RWPE2 (cell line): Measurements from ENCODE around the gene HAUS7.

Experiments
- ATAC-seq: fragments of 200-7000 bp; cut with Tn5 transposase; 3 replicates; pipeline ENCODE4 v1.9.1; 2021; ENCODE audit warnings: low read depth
- DNase-seq: peaks from one replicate; pipeline ENCODE4 v3.0.0-alpha.2; 2020; ENCODE audit warnings: low spot score
- H3K27ac ChIP-seq: fragments of 450-650 bp; 2 replicates; pipeline ENCODE4 v1.5.1; 2017; ENCODE audit warnings: mild to moderate bottlenecking; ENCODE audit not compliant: poor library complexity, severe bottlenecking
- H3K27me3 ChIP-seq: fragments of 250-450 bp; sonication (Bioruptor Pico); 2 replicates; pipeline ENCODE4 v1.5.1; 2021; ENCODE audit warnings: mild to moderate bottlenecking, moderate library complexity; ENCODE audit not compliant: insufficient read depth, poor library complexity, severe bottlenecking
- H3K36me3 ChIP-seq: fragments of 250-450 bp; sonication (Bioruptor Pico); 2 replicates; pipeline ENCODE4 v1.5.1; 2020; ENCODE audit warnings: low read depth, mild to moderate bottlenecking, moderate library complexity
- H3K4me1 ChIP-seq: fragments of 250-450 bp; sonication (Bioruptor Pico); 2 replicates; pipeline ENCODE4 v1.5.1; 2021; ENCODE audit warnings: mild to moderate bottlenecking, moderate library complexity; ENCODE audit not compliant: insufficient read depth, poor library complexity, severe bottlenecking
- H3K4me3 ChIP-seq: fragments of 250-450 bp; sonication (Bioruptor Pico); 2 replicates; pipeline ENCODE4 v1.5.1; 2021; ENCODE audit warnings: mild to moderate bottlenecking, moderate library complexity; ENCODE audit not compliant: severe bottlenecking
- H3K9me3 ChIP-seq: fragments of 250-450 bp; sonication (Bioruptor Pico); 2 replicates; pipeline ENCODE4 v1.5.1; 2021; ENCODE audit warnings: mild to moderate bottlenecking, moderate library complexity; ENCODE audit not compliant: severe bottlenecking
- CTCF ChIP-seq: fragments of 450-650 bp; IDR thresholded peaks from one replicate; pipeline ENCODE4 v1.5.1; 2017; ENCODE audit warnings: mild to moderate bottlenecking, moderate library complexity; ENCODE audit not compliant: poor library complexity, severe bottlenecking

HAUS7 gene

DNA sequence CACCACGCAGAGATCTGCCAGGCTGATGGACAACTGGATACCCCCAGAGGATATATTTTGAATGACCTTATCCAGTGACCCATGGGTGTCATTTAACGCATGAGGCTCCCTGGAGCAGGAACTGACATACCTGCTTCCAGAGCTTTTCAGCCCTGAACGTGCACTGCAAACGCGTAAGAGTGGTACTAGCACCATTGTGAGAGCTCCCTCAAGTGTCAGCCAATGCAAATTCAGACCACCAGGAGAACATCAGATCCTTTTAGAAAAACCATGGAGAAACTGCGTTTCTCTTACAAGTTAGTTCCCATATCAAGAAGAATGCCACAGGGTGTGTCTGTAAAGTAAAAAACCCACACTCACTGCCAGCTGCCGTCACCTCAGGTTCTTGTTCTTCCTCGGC is 31.8 kb downstream of the HAUS7 start:
- Histone ChIP-seq H3K27ac (no peak overlapping the region), H3K4me3 (no peak overlapping the region), H3K27me3 (no peaks in the 10 kb centered on the region), H3K36me3 (no peaks in the 10 kb centered on the region), H3K4me1 (peaks cover 12% of the 10 kb centered on the region), H3K9me3 (no peaks in the 10 kb centered on the region)
- peak; percentile 19 for TF ChIP-seq CTCF
- ATAC-seq (no peak), DNase-seq (no peak)

- DNase-seq (no peak), ATAC-seq (no peak)
- Histone ChIP-seq H3K4me1 (no peaks in the 10 kb centered on the region), H3K27me3 (no peaks in the 10 kb centered on the region), H3K27ac (no peak overlapping the region), H3K9me3 (no peaks in the 10 kb centered on the region), H3K4me3 (no peak overlapping the region), H3K36me3 (no peaks in the 10 kb centered on the region)
- no peak for TF ChIP-seq CTCF
These were observed 34.5 kb downstream of the HAUS7 start for GRCh38 chrX:153435845-153436244.

- H3K36me3 ChIP-seq = no peaks in the 10 kb centered on the region
- TF ChIP-seq CTCF = no peak
- ATAC-seq (no peak), DNase-seq (no peak)
- no peaks in the 10 kb centered on the region for H3K4me1 ChIP-seq
- no peak overlapping the region for H3K27ac ChIP-seq
- no peaks in the 10 kb centered on the region for H3K9me3 ChIP-seq
- no peak overlapping the region for H3K4me3 ChIP-seq
- no peaks in the 10 kb centered on the region for H3K27me3 ChIP-seq
These were observed 35.6 kb downstream of the HAUS7 start for GRCh38 chrX:153434801-153435200.

GRCh38 chrX:153433781-153434285 is 36.5 kb downstream of the HAUS7 start:
- ATAC-seq (no peak), DNase-seq (no peak)
- Histone ChIP-seq H3K36me3 (no peaks in the 10 kb centered on the region), H3K27ac (no peak overlapping the region), H3K4me3 (no peak overlapping the region), H3K4me1 (no peaks in the 10 kb centered on the region), H3K9me3 (no peaks in the 10 kb centered on the region), H3K27me3 (no peaks in the 10 kb centered on the region)
- no peak for TF ChIP-seq CTCF

DNA sequence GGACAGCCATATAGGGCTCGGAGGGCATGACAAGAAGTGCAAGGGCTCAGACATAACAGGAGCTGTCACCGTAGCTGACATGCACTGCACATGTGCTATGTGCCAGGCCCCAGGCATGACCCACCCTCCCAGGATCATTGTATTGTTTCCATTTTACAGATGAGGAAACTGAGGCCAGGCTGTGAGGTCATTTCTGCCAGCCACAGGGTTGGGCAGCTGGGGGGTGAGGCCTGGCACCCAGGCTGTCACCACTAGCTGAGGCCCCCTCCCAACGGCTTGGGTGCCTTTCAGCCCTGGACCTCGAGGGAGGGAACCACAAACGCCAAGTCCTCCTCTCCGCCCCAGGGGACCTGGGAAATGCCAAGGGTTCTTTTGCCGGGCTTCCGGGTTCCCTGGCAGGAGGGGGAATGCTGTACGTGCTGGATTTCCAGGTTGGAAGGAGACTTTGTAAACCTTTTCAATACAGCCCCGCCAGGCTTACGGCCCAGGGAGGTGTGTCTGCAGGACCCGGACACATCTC is 37.2 kb downstream of the HAUS7 start:
- Histone ChIP-seq H3K36me3 (no peaks in the 10 kb centered on the region), H3K27me3 (no peaks in the 10 kb centered on the region), H3K4me3 (no peak overlapping the region), H3K27ac (no peak overlapping the region), H3K9me3 (no peaks in the 10 kb centered on the region), H3K4me1 (no peaks in the 10 kb centered on the region)
- no peak for DNase-seq
- ATAC-seq = no peak
- TF ChIP-seq CTCF = no peak
